HG03460 (cell line): Measurements from ENCODE around the gene BMPR1A.
A peak's percentile ranks its signal among the peaks of the same experiment; 100 is the strongest.

Source experiments
- ATAC-seq: cut with Tn5 transposase; IDR thresholded peaks from one replicate; pipeline ENCODE4 v1.9.1; 2021; ENCODE audit not compliant: unreplicated experiment

BMPR1A gene

GRCh38 chr10:86756511-86757112 is at the start of gene BMPR1A:
TSS of gene BMPR1A (plus strand) at chr10:86756619. CDS start at chr10:86876019, 119,400 bp downstream.
- peak; percentile 39 for ATAC-seq

- no peak for ATAC-seq
These were observed 49.4 kb upstream of the BMPR1A start for GRCh38 chr10:86706977-86707376.

- ATAC-seq, result no peak
These were observed 48.9 kb upstream of the BMPR1A start for GRCh38 chr10:86707505-86707904.

- ATAC-seq, result no peak
These were observed 48.2 kb upstream of the BMPR1A start for GRCh38 chr10:86708068-86708782.

- ATAC-seq, result no peak
These were observed 47.5 kb upstream of the BMPR1A start for GRCh38 chr10:86708783-86709380.

- ATAC-seq, result no peak
These were observed 46.8 kb upstream of the BMPR1A start for GRCh38 chr10:86709396-86710185.

- peak; percentile 90 for ATAC-seq
These were observed 45.4 kb upstream of the BMPR1A start for GRCh38 chr10:86710987-86711512.

GRCh38 chr10:86711513-86712316 is 44.7 kb upstream of the BMPR1A start:
- ATAC-seq, result peak; percentile 34

- ATAC-seq, result peak; percentile 10
These were observed 44.1 kb upstream of the BMPR1A start for GRCh38 chr10:86712317-86712707.

GRCh38 chr10:86715156-86715795 is 41.1 kb upstream of the BMPR1A start:
- no peak for ATAC-seq

- ATAC-seq, result no peak
These were observed 40.6 kb upstream of the BMPR1A start for GRCh38 chr10:86715836-86716235.

- no peak for ATAC-seq
These were observed 40.0 kb upstream of the BMPR1A start for GRCh38 chr10:86716466-86716865.

- ATAC-seq, result no peak
These were observed 37.9 kb upstream of the BMPR1A start for GRCh38 chr10:86718556-86718955.

- no peak for ATAC-seq
These were observed 35.2 kb upstream of the BMPR1A start for GRCh38 chr10:86721232-86721631.

- ATAC-seq, result no peak
These were observed 33.4 kb upstream of the BMPR1A start for GRCh38 chr10:86723009-86723408.

GRCh38 chr10:86724445-86724844 is 32.0 kb upstream of the BMPR1A start:
- no peak for ATAC-seq

GRCh38 chr10:86725980-86726676 is 30.3 kb upstream of the BMPR1A start:
- ATAC-seq, result no peak

GRCh38 chr10:86726677-86726999 is 29.8 kb upstream of the BMPR1A start:
- ATAC-seq, result no peak

- no peak for ATAC-seq
These were observed 28.9 kb upstream of the BMPR1A start for GRCh38 chr10:86727470-86727869.

- ATAC-seq, result no peak
These were observed 28.4 kb upstream of the BMPR1A start for GRCh38 chr10:86728056-86728455.
